NCI-H1694 treated with DMSO at 0.1 percent for 48 hours (cell line): ENCODE data around the gene CFAP251.
A peak's percentile ranks its signal among the peaks of the same experiment; 100 is the strongest.
"Not testable (repeated sequence)": the region's sequence is repeated elsewhere in the genome, so short reads cannot be mapped to it uniquely, and the experiment has no call there.

ENCODE experiments used
- DNase-seq: peaks from one replicate; lab custom pipeline; 2025; lab: John Stamatoyannopoulos, UW

Gene CFAP251

GRCh38 chr12:121917950-121918678 lies at the start of gene CFAP251:
CFAP251 (plus strand) TSS chr12:121918592; CDS start chr12:121921306, 2,714 bp downstream.
- peak; percentile 77 for DNase-seq

- DNase-seq: not testable (repeated sequence)
Observed at GRCh38 chr12:121869229-121869628, 49.2 kb upstream of the CFAP251 start.

GRCh38 chr12:121871467-121871866 lies 46.9 kb upstream of the CFAP251 start:
- no peak for DNase-seq

GRCh38 chr12:121872546-121873215 lies 45.7 kb upstream of the CFAP251 start:
- peak; percentile 15 for DNase-seq

GRCh38 chr12:121873216-121873569 lies 45.2 kb upstream of the CFAP251 start:
- no peak for DNase-seq

- no peak for DNase-seq
Observed at GRCh38 chr12:121874071-121874470, 44.3 kb upstream of the CFAP251 start.

GRCh38 chr12:121875582-121875981 lies 42.8 kb upstream of the CFAP251 start:
- no peak for DNase-seq

- not testable (repeated sequence) for DNase-seq
Observed at GRCh38 chr12:121876080-121876447, 42.3 kb upstream of the CFAP251 start.

GRCh38 chr12:121883315-121883660 lies 35.1 kb upstream of the CFAP251 start:
- DNase-seq: no peak

- not testable (repeated sequence) for DNase-seq
Observed at GRCh38 chr12:121885129-121885528, 33.3 kb upstream of the CFAP251 start.

GRCh38 chr12:121888083-121888477 lies 30.3 kb upstream of the CFAP251 start:
- DNase-seq: no peak

GRCh38 chr12:121888478-121889273 lies 29.7 kb upstream of the CFAP251 start, which contains the start of gene PSMD9:
PSMD9 (plus strand) TSS chr12:121888790; CDS start chr12:121888857, 67 bp downstream.
- DNase-seq: peak; percentile 90

- DNase-seq: no peak
Observed at GRCh38 chr12:121889274-121889624, 29.1 kb upstream of the CFAP251 start.

- not testable (repeated sequence) for DNase-seq
Observed at GRCh38 chr12:121889661-121890060, 28.7 kb upstream of the CFAP251 start.

GRCh38 chr12:121892673-121893561 lies 25.5 kb upstream of the CFAP251 start:
- no peak for DNase-seq

- no peak for DNase-seq
Observed at GRCh38 chr12:121893961-121894460, 24.4 kb upstream of the CFAP251 start.

GRCh38 chr12:121894633-121895032 lies 23.8 kb upstream of the CFAP251 start:
- DNase-seq: no peak

GRCh38 chr12:121898287-121898686 lies 20.1 kb upstream of the CFAP251 start:
- no peak for DNase-seq

GRCh38 chr12:121899590-121899989 lies 18.8 kb upstream of the CFAP251 start:
- no peak for DNase-seq

- no peak for DNase-seq
Observed at GRCh38 chr12:121903202-121903601, 15.2 kb upstream of the CFAP251 start.

GRCh38 chr12:121905746-121906145 lies 12.6 kb upstream of the CFAP251 start:
- DNase-seq: no peak

GRCh38 chr12:121908702-121909101 lies 9.7 kb upstream of the CFAP251 start:
- DNase-seq: no peak
